Fibroblast of skin of left quadriceps (primary cell): ENCODE results near the gene ITGA6.

Experiments used
- DNase-seq, 2 experiments: peaks; one replicate each; pipeline ENCODE4 v3.0.0-alpha.2; 2013; ENCODE audit warnings: low read depth in 2 of 2

ITGA6 gene

DNA sequence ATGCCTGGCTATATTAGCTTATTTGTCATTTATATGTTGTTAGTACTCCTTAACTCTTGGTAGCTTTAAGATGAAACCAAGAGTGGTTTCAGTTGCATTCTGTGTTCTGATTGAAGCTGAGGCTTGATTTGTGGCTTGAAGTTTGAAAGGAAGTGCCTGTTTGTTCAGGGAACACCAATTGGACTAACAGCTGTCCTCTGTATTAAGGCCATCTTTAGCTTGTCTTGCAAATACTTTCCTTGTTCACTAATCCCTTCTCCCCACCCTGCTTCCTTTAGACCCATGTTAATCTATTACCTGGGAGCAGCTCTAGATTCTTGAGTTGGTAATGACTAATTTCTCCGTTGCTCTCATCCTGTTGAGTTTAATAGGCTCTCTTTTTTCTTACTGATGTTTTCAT is 13.4 kb downstream of the ITGA6 start:
- DNase-seq, result no peak

DNA sequence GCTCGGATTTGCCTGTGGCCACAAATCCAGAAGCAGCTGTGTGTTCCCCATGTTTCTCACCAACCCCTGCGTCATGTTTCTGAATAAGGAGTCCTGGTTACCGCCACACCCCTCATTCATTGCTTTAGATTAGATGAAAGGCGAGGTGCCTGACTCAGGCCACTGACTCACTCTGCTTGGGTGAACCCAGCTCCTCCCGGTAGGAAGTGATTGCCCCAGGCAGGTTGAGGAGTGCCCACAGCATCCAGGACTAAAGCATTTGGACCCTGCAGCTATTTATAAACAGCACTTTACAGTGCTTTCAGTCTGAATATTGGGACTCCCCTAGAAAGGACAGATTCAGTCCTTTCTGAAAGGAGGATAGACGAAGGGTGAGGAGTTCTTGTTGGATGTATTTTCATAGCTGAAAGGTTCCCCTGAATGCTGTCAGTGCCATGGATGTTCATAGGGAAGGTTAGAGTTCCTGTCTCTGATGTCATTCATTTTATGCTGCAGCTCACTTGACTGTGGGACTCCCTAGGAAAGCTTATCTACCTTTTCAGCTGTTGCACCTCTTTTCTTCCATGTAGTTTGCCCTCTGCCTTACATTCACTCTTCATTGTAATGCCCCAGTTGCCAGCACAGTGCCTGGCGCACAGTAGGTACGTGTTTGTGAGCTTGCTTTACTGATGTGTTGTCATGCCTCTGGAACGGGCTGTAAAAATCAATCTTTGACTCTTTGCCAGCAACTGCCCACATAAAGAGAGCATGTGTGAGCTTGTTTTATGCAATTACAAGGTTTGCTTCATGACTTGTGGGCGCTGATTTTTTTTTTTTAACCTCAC is 14.9 kb downstream of the ITGA6 start:
- DNase-seq, result peak in 1 of 2 experiments; percentile 24

DNA sequence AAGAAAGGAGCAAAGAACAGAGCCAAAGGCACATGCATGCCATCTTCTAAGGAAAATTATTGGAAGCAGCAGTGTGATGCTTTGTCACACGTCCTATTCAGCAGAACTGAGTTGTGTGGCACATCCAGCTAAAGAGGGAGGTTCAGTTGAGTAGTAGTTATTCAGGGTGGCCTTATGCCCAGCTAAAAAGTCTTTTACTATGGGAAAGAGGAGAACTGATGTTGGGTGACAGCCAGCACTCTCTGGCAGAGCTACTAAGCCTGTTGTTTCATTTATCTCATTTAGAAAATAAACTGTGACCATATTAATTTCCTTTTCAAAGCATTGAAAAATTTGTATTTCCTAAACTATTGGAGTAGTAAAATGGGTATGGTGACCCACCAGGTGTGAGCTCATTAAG is 18.5 kb downstream of the ITGA6 start:
- DNase-seq, result no peak

DNA sequence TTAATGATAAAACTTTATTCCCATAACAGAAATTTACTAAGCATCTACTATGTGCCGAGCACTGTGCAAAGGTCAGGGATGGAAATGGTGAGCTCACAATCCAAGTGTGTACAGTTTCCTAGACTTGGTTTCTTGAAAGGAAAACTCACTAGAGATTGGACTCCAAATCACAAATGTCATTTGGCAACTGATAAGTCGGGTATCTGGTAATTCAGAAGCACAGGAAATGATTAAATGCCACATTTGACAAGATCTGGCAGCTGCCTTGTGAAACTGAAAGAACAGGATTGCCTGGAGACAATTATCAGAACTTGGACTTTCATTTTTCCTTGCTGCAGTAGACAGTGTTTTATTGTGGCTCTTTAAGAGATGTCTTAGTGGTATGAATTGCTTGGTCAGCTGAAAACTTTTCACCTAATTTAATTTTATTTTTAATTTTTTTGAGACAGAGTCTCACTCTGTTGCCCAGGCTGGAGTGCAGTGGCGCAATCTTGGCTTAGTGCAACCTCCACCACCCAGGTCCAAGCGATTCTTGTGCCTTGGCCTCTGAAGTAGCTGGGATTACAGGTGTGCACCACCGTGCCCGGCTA is 19.2 kb downstream of the ITGA6 start:
- no peak for DNase-seq

DNA sequence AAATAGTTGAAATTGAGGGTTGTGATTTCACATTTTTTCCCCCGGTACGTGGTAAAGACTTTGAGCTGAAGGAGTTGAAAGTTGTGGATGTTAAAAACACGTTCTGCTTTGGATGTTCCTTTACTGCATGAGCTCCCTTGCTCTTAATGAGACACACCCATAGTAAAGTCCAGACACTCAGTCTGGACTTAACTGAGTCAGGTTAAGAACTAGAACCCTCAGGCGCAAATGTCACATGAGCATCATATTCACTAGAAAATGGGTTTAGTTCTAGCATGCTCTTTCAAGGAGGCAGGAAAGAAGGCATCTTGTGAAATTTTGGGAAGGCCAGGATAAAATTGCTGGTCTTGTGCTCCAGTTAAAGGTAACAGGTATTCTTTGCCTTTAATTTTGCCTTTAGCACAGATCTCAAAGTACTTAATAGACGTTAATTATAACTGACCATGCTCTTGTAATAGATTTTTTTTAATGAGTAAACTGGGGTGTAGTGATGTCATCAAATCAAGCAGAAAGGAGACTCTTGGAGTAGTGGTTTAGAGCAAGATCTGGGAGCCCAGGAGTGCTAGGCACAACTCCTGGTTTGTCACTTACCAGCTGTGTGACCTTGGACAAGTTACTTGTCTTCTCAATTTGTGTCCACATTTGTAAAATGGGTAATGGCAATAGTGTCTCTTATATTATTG is 20.6 kb downstream of the ITGA6 start:
- DNase-seq, result no peak

DNA sequence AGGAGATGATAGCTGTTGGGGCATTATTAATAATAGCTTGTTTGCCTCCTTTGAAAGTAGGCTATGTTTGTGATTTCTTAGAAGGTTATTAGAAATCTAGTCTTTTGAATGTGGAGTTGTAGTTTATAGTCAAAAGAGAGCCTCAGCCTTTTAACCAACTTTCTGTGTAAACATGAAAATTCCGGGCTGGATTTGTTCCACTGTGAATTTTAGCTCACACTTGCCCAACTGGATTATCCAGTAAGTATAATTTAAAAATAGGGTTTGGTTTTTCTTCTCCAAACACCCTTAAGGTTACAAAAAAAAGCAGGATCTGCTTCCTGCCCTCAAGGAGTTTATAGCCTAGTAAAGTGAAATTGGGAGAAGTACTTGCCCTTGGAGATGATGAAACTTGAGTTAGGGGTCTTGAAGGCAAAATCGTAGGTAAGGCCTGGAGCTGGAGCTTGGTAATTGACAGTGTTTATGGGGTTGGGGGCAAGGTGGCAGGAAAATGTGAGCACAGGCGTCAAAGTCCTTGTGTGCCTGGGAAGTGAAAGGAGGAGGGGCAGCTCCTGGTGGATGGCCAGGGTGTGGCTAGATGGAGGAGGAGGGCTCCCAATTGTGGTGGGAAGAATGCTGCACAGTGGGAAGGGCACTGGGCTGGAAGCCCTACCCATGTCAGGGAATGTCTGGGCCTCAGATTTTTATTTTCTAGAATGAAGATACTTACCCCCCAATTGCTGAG is 21.3 kb downstream of the ITGA6 start:
- DNase-seq, result no peak

DNA sequence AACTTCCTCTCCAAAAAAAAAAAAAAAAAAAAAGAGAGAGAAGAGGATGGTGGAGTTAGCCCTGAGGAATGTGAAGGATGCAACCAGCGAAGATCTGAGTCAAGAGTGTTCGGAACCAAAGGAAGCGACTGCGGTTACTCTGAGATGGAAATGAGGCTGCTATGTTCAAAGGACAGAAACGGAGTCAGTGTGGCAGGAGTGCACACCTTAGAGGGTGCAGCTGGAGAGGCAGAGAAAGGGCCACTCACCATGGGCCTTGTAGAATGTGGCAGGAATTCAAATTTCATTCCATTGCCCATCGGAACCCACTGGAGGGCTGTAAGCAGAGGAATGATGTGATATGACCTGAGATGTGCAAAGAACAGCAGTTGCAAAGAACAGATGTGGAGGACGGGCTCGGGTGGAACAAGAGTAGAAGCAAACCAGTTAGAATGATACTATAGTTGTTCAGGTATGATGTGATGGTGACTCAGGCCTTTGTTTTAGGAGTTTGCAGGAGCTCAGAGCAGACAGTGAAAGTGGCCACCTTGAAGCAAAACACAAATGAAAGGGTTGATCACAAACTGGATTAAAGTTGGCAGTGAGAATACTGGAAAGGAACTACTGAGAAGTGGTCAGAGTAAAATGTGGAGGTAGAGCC is 22.6 kb downstream of the ITGA6 start:
- DNase-seq, result no peak

DNA sequence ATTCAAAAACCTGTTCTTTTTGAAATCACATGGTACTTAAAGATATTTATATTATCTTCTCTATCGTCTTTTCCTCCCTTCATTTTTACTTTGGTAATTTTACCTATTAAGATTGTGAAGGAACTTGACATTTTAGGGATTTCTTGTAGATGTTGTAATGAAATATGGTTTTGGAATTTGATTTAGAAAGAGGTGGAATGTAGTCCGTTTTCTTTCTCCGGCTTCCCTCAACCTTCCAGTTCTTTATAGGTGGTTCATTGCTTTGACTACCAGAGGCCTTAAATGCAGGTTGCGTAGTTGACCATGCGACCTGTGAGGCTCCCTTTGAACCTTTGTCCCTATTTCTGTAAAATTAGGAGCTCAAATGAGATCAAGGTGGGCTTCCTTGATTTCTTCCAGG is 24.5 kb downstream of the ITGA6 start:
- DNase-seq, result no peak

DNA sequence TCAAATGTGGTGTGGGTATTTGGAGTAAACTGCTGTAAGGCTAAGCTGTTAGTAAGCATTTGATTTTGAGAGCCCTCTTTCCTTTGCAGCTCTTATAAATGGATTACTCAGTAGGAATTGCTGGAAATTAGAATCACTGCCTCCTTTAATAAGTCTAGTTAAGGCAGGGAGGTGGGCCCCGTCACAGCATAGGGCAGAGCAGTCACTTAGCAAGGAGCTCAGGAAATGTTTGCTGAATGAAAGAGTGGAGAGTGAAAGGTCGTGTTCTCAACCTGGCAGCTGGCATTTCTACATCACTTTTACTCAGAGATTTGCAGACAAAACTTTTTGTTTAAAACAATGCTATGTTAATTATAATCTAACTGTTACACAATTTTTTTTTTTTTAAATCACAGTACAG is 25.5 kb downstream of the ITGA6 start:
- DNase-seq, result no peak

DNA sequence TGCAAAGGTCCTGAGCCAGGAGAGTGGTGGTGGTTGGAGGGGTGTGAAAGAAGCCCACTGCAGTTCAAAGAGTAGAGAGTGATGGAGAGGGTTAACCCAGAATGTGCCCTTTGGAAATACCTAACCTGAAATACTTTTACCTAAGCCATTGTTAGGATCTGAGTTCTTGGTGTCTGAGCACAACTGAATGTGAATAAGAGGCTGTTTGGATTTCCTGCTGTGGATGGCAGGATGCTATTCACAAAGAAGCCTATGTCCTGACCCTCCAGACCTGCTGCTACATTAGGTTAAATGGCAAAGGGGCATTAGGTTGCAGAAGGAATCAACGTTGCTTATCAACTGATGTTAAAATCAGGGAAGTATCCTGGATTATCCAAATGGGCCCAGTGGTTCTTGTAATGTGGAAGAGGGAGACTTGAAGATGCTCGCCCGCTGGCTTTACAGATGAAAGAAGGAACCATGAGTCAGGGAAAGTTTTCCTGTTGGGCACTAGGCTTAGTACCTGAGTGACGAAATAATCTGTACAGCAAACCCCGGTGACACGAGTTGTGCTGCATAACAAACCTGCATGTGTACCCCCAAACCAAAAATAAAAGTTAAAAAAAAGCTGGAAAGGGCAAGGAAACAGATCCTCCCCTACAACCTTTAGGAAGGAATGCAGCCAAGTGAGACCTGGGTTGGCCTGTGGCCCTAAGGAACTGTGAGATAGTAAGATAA is 27.2 kb downstream of the ITGA6 start:
- DNase-seq, result no peak

DNA sequence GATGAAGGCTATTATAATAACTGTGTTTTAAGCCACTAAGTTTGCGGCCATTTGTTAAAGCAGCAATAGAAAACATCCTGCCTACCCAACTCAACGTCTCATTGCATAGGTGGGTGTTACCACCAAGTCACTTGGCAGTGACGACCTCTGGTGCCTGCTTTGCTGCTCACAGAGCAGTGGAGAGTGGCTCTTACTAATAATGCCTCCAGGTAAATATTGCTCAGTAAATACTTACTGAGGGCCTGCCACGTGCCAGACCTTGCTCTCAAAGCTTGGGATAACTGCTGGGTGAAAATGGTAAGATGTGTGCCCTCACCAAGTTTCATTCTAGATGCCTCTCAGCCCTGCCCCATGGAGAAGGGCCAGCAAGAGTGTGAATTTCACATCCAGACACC is 27.7 kb downstream of the ITGA6 start:
- no peak for DNase-seq

DNA sequence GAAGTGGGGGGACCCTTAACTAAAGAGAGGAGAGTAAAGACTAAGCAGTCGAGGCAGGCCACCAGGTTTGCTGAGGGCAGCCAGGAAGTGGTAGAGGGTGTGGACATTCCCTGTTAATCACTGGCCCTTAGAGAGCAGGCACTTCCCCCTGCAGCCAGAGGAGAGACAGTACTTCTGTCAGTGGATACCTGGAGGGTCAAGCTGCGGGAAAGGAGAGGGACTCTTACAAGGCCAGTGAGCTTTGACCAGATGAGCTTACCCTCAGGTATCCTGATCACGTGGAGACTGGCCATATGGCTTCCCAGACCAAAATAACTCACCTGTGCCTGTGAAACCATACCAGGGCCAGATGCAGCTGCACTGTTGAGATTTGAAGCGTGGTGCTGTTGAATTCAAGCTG is 28.6 kb downstream of the ITGA6 start:
- DNase-seq, result no peak

DNA sequence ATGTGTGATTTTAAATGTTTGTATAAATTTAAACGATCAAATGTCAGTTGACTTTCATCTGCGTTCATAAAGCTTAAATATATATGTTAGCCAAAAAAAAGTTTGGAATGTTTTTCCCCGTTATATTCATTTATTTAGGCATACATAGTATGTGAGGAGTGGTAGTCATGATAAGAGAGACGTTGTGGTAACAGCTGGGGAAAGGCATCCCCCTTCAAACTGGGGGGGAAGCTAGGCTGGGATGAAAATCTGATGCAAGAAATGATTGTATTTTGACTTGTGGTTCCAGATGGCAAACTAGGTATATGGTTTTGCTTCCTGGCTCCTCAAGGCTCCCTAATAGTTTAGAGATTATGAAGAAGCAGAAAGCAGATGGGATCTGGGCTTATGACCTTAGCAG is 30.1 kb downstream of the ITGA6 start:
- DNase-seq, result no peak

DNA sequence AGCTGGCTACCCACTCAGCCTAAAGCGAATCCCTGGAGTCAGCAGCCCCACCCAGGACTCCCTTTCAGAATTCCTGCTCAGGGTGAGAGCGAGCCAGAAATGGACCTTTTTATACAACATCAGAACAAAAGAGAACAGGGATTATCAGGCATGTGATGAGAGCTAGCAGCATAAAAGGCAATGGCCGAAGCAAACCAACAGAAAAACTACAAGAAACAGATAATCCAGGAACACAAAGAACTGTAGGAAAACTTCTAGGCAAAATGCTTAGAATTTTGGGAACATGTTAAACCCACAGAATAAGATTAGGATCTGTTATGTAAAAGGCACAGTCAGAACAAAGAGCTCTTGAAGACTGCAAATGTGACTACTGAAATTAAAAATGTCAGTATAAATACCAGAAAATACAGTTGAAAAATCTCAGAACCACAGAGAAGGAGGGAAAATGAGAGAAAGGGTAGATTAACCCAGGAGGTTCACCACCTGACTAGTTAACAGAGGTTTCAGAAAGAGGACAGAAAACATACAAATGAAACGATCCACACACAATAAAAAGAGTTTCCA is 31.3 kb downstream of the ITGA6 start:
- DNase-seq, result no peak

DNA sequence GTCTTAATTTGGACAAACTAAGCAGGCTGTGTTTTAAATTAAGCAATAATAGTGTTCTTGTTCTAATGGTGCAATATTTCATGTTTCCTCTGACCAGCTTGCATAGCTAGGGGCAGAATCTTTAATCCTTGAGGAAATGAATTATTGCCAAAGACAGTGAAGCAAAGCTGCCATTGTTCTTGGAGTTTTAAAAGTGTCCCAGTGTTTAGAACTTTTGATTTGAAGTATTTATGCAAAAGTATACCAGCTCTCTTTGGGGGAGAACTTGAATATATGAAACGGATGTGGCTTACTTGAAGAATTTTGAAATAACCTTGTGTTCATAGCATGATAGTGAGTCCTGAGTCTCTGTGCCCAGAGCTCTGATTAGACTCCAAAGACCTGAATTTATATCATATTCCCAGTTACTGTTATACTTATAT is 33.4 kb downstream of the ITGA6 start:
- DNase-seq, result peak in 1 of 2 experiments; percentile 29

DNA sequence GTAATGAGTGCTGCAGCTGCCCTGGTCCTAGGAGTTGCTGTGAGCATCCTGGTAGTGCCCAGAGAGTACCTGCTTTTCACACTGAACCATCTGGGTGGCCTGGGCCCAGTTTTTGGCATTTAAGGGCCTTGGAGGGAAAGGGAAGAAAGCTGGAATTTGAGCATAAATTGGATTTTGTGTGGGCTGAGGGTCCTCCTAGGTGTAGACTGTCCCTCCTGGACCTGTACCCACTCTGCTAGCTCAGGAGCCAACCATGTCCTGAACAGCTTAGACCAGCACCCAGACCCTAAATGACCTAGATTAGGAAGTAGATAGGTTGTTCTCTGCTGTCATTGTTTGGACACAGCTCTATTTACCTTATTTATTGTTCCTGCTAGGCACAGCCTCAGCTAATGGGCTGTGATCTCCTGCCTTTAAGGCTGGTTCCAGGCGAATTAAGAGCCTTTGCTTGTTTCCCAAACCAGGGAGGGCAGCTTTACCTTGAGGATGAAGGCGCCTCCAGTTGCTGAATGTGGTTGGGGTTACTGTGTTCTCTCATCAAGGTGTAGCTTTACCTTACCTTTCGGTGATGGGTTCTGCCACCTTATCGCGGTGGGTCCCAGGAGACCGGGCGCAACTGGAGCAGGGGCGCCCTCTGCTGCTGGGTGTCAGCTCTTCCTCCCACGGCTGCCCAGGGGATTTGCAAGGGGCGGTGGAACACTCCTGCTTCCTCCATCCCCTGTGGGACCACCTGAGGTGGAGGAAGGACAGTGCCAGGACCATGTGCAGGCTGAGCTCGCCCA is 34.4 kb downstream of the ITGA6 start:
- no peak for DNase-seq

DNA sequence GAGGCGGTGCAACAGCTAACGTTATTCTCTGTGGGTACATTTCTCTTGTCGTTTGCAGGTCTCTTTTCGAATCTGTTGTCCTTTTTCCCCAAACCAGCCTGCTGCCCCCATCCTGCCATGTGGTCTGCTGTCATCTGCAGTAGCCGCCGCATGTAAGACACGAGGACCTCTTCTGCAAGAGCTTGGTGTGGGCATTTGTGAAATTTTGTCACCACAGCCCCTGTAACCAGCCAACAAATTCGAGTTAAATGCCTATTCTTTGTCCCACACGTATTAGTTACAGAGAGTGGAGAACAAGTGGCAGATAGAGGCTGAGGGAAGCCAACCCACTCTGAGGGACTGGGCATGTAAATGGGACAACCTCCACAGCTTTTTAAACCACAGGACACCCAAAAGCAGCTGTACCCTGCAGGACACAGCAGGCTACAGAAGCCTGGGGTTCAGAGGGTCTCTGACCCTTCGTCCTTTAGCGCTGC is 35.0 kb downstream of the ITGA6 start:
- no peak for DNase-seq

DNA sequence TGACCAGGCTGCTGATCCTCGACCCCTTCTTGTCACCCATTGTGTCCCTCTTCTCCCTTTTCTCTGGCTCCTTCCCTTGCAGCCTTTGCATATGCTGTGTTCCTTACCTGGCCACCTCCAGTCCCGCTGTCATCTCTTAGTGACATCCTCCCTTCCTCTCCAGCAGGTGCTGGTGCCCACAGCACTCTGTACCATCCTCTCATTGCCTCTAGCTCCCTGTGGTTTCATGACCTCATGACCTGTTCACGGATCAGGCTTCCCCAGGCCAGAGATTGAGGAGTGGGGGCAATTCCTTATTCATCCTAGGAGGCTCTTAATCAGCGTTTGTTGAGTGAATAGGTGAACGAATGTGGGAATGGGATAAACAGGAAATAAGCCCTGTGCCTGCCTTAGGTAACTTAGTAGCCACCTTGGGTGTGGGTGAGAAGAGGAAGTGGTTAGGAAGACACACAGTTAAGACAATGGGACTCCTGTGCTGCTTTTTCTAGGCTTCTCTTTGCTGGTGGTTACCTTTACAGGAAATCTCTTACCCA is 35.5 kb downstream of the ITGA6 start:
- DNase-seq, result no peak

DNA sequence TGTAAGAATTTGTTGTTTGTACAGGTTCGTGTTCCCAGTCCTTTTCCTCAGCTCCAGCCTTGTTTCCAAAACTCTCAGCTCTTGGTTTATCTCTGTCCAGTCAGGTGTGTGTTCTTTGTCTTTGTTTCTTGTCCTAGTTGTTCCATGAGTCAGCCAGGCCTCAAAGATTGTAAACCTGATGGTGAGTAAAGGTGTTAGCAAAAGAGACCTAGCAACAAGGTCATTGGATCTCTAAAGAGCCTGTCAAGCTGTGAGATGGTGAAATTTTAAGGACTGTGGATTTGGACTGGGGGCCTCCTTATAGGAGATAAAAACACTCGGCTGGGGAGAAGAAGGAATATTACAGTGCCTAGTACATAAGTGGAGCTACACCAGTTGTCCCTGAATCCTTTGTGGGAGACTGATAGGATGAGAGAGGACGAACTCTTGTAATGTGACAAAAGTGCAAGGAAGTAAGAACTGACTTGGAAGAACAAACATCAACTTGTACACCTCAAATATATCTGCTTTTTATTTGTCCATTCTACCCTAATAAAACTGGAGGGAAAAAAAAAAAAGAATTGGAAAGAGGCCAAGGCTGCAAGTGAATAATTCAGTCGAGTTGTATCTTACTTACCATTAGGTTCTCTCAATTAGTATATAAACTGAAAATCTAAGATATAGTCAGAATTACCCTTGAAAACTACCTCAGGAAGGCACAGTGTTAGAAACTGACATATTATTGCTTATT is 37.2 kb downstream of the ITGA6 start:
- no peak for DNase-seq
